ENCODE measurements around the gene TXNRD2. TPM values are rescaled to one million over a fixed set of nuclear protein-coding genes. Genes with fewer than 3 reads are reported as not detected.

The TXNRD2 gene
- total RNA-seq, 1 donor from 2014 or later, result 19.7 TPM

- intact Hi-C loops (cut with micrococcal nuclease), result no loop called here
These were observed 36.0 kb downstream of the TXNRD2 start for GRCh38 chr22:19905347-19906276.

GRCh38 chr22:19904935-19905334, 36.7 kb downstream of the TXNRD2 start:
- intact Hi-C loops (cut with micrococcal nuclease), result no loop called here

- intact Hi-C loops (cut with micrococcal nuclease), result no loop called here
These were observed 37.3 kb downstream of the TXNRD2 start for GRCh38 chr22:19904174-19904856.

- intact Hi-C loops (cut with micrococcal nuclease), result no loop called here
These were observed 38.1 kb downstream of the TXNRD2 start for GRCh38 chr22:19903513-19903912.

DNA sequence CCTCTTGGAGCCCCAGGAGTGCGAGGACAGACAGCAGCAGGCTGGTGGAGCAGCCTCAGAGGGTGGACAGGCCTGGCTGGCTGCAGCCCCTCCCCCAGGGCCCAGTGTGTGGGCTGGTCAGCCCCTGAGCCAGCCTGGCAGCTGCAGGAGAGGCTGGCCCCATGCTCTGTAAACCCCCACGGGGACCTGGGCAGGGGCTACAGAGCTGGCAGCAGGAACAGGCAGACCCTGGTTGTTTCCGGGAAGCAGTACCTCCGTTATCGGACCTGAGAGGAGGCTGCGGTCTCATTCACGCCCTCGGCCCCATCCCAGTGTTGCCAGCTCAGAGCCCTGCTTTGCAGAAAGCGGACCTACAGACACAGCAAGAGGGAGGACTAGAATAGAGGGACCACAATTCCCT, 38.6 kb downstream of the TXNRD2 start:
- intact Hi-C loops (cut with micrococcal nuclease), result no loop called here

GRCh38 chr22:19902245-19902715, 39.3 kb downstream of the TXNRD2 start:
- intact Hi-C loops (cut with micrococcal nuclease), result no loop called here

- intact Hi-C loops (cut with micrococcal nuclease), result no loop called here
These were observed 39.9 kb downstream of the TXNRD2 start for GRCh38 chr22:19901577-19902244.

DNA sequence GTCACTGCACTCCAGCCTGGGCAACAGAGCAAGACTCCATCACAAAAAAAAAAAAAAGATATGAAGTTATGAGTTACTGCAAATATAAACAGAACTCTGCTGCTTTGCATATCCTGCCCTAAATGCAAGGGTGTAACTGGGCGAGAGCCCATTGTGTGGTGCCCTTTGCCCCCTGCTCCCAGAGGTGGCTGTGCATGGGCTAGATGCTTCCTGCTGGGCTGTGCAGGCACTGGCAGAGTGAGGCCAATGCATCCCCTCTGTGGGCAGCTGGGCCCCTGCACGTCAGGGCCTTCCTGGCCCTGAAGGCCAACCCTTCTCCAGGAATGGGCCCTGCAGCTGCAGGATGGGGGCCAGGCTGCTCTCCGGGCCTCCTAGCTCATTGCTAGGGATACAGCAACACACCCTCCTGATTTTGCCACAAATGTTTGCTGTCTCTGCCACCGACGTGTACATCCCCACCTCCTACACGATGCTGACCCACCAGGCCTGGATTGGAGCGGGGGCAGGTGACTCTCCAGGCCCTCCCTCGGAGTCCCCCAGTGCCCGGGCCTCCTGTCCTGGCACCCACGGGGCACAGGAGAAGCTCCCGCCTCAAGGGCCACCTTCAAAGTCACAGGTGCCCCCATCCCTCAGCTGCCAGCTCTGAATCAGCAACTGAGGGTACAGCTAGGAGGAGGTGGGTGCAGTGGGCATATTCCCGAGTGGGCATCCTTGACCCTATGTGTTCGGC, 40.7 kb downstream of the TXNRD2 start:
- intact Hi-C loops (cut with micrococcal nuclease), result no loop called here

GRCh38 chr22:19898831-19899567, 42.6 kb downstream of the TXNRD2 start:
- intact Hi-C loops (cut with micrococcal nuclease), result no loop called here

DNA sequence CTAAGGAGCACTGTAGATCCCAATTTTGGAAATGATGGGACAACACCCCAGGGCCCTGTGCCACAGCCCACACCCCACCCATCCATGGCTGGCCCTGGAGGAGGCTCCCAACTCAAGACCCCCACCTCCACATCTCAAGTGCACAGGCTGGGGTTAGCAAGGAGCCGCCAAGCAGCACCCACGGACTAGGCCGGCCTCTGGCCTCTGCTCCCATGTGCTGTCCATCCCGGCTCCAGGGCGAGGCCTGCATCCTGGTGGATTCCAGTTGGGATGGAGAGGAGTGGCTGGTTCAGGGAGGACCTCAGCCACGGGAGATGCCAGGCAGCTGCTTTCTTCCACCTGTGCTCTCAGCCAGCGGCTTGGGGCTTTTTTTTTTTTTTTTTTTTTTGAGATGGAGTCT, 43.5 kb downstream of the TXNRD2 start:
- intact Hi-C loops (cut with micrococcal nuclease), result no loop called here

DNA sequence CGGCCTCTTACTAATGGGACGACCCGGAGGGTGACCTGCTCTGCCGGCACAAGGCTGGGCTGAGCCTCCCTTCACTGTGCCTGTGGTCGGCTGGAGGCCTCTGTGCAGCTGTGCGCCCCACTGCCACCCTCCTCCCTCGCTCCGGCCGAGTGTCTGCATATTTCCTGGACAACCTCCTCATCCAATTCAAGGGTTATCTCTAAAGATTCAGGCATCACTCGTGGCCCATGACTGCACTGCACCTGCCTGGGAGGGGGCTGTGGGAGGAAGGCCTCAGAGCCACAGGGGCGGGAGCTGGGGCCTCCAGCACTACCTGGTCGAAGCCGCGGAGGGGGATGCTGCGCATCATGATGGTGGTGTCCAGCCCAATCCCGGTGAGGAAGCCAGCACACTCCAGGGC, 43.9 kb downstream of the TXNRD2 start:
- intact Hi-C loops (cut with micrococcal nuclease), result no loop called here

GRCh38 chr22:19896665-19897355, 44.8 kb downstream of the TXNRD2 start:
- intact Hi-C loops (cut with micrococcal nuclease), result no loop called here

DNA sequence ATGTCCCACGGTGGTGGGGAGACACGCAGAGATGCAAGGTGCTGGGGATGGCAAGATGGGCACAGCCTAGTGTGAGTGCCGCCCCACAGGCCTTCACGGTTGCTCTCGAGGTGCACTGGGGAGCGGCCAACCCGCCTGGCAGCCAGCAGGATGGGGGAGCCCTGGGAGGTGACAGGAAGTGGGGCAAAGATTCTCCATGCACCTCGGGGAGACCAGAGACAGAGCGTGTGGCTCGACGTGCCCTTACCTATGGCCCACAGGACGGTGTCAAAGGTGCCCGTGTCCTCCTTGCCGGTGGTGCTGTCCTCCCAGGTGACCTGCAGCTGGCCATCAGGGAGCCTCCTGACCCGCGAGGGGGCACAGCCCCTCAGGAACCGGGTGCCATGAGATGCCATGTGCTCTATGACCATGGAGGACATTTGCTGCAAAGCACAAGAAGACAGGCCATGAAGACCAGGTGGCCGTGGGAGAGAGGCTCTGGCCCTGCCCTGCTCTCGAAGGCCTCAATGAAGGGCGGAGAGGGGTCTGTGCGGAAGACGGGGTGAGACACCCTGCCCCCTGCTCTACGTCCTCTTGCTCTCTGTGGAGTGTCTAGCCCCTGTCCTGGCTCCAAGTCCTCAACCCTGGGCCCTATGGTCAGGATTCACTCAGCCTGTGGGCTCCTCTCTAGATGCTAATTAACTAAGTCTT, 46.3 kb downstream of the TXNRD2 start:
- intact Hi-C loops (cut with micrococcal nuclease), result no loop called here

GRCh38 chr22:19893363-19893762, 48.3 kb downstream of the TXNRD2 start:
- intact Hi-C loops (cut with micrococcal nuclease), result no loop called here

DNA sequence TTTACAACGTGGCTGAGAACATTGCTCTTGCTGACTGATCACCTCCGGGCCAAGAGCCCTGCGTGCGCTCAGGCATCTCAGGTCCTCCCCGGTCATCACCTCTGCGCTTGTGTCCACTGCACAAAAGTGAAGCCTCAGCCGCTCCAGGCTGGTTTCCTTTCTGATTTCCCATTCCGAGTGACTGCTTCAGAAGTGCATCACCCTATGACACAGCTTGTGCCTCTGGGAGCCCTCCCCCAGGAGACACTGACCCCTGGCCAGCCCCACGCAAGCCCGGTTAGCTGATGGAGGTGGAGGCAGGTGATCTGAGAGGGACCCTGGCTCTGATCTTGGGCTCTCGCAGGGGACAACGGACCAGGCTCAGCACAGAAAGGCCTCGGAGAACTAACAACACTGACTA, 48.7 kb downstream of the TXNRD2 start:
- intact Hi-C loops (cut with micrococcal nuclease), result no loop called here

- intact Hi-C loops (cut with micrococcal nuclease), result no loop called here
These were observed 49.2 kb downstream of the TXNRD2 start for GRCh38 chr22:19892257-19892879.

GRCh38 chr22:19891317-19892256, 50.0 kb downstream of the TXNRD2 start:
- intact Hi-C loops (cut with micrococcal nuclease), result loop anchor here (1.0 kb wide), 3 partner anchors 19 to 135 kb away; partner anchors contain the start of genes GNB1L and RTL10
